LNCaP clone FGC (cell line): Measurements from ENCODE around the gene VAMP8.
A peak's percentile ranks its signal among the peaks of the same experiment; 100 is the strongest.

Source experiments
- DNase-seq: peaks from one replicate; pipeline ENCODE4 v3.0.0-alpha.2; 2011; ENCODE audit warnings: low read depth
- H3K4me3 ChIP-seq: 2 replicates; pipeline ENCODE4 v1.5.1; 2011; ENCODE audit warnings: mild to moderate bottlenecking, low read depth, low read length, control low read depth
- CTCF ChIP-seq: IDR thresholded peaks from 2 replicates; pipeline ENCODE4 v1.5.1; 2012; ENCODE audit warnings: mild to moderate bottlenecking; ENCODE audit not compliant: control insufficient read depth, insufficient read depth; ENCODE audit errors: extremely low read depth

VAMP8 gene

GRCh38 chr2:85548608-85548900 is 28.8 kb upstream of the VAMP8 start:
- TF ChIP-seq CTCF = no peak
- DNase-seq = no peak
- H3K4me3 ChIP-seq = no peak overlapping the region

GRCh38 chr2:85549095-85549494 is 28.3 kb upstream of the VAMP8 start:
- no peak for DNase-seq
- H3K4me3 ChIP-seq = no peak overlapping the region
- no peak for TF ChIP-seq CTCF

- DNase-seq = no peak
- no peak overlapping the region for H3K4me3 ChIP-seq
- TF ChIP-seq CTCF = no peak
Observed at GRCh38 chr2:85549826-85550225, 27.6 kb upstream of the VAMP8 start.

- no peak overlapping the region for H3K4me3 ChIP-seq
- DNase-seq = no peak
- no peak for TF ChIP-seq CTCF
Observed at GRCh38 chr2:85550486-85550885, 26.9 kb upstream of the VAMP8 start.

GRCh38 chr2:85551698-85552678 is 25.4 kb upstream of the VAMP8 start:
- H3K4me3 ChIP-seq = no peak overlapping the region

GRCh38 chr2:85553184-85553583 is 24.2 kb upstream of the VAMP8 start:
- DNase-seq = no peak
- TF ChIP-seq CTCF = no peak

More at GRCh38 chr2:85551698-85552678, 25.4 kb upstream of the VAMP8 start:
- DNase-seq = no peak
- TF ChIP-seq CTCF = peak; percentile 90

GRCh38 chr2:85554980-85555612 is 22.3 kb upstream of the VAMP8 start:
- H3K4me3 ChIP-seq = no peak overlapping the region
- DNase-seq = no peak
- no peak for TF ChIP-seq CTCF

More at GRCh38 chr2:85553184-85553583, 24.2 kb upstream of the VAMP8 start:
- no peak overlapping the region for H3K4me3 ChIP-seq
